ENCODE measurements around the gene DDX23. TPM values are rescaled to one million over a fixed set of nuclear protein-coding genes. Genes with fewer than 3 reads are reported as not detected.
"Not testable (repeated sequence)": the region's sequence is repeated elsewhere in the genome, so short reads cannot be mapped to it uniquely, and the experiment has no call there.

DDX23 gene
- total RNA-seq, 1 donor from 2014 or later = 78.5 TPM

DNA sequence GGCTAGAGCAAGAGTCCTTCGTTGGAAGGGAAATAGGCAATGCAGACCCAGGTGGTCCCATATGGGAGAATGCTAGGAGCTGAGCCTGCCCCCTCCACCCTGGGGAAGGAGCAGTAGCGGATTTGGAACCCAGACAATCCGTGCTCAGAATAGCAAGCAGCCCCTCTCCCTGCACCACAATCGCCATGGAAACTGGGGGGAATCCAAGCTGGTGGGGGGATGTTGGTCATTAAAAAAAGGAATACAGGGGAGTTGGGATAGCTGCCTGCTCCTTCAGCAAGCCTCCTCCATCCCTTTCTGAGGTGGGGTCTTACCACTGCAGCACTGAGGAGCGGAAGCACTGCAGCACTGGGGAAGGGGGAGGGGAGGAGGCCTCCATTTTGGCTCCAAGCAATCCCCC is 10.8 kb upstream of the DDX23 start:
- DNase-seq (ENCODE audit: low spot score) = no peak

DNA sequence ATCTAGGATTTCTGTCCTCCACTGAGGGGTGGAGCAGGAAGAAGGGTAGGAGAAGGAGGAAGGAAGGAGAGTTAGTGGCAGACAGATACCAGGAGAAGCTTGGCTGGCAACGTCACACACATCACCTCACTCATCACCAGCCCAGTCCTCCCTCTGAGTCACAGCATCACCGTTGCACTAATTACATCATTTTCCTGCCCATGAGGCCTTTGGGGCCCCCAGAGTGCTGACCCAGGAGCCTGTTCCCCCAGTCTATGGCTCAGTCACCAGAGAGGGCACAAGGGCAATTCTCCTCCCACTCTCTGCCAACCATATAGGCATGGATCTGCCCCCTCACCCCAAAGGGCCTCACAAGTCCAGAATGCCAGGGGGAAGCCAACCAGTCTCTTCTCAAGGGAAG is 9.1 kb upstream of the DDX23 start:
- no peak for DNase-seq (ENCODE audit: low spot score)

DNA sequence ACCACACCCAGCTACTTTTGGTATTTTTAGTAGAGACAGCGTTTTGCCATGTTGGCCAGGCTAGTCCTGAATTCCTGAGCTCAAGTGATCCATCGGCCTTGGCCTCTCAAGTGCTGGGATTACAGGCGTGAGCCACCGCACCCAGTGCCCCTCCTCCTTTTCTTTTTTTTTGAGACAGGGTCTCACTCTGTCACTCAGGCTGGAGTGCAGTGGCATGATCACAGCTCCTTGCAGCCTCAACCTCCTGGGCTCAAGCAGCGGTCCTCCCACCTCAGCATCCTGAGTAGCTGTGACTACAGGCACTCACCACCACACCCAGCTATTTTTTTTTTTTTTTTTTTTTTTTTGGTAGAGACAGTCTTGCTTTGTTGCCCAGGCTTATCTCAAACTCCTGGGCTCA is 8.3 kb upstream of the DDX23 start:
- DNase-seq (ENCODE audit: low spot score) = not testable (repeated sequence)

DNA sequence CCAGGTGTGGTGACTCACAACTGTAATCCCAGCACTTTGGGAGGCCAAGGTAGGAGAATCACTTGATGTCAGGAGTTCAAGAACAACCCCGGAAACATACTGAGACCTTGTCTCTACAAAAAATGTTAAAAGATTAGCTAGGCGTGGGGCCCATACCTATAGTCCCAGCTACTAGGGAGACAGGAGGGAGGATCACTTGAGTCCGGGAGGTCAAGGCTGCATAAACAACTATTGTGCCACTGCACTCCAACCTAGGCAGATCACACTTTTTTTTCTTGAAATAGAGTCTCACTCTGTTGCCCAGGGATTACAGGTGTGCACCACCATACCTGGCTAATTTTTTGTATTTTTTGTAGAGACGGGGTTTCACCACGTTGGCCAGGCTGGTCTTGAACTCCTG is 7.6 kb upstream of the DDX23 start:
- no peak for DNase-seq (ENCODE audit: low spot score)

DNA sequence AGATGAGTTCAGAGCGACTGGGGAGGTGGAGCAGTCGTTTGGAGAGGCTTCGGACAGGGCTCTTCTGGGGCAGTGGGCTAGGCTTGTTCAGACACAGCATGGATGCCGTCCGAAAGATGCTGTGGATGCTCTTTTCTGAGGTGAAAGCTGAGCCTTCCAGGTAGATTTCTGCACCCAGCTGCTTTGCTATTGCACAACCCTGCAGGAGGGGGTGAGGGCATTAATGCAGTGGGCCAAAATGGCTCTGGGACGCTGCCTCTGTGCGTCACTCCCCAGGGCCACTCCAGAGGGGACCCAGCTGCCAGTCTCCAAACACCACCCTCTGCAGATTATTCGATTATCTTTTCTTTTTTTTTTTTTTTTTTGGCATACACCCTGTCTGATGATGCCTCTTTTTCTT is 6.1 kb upstream of the DDX23 start:
- DNase-seq (ENCODE audit: low spot score) = no peak

DNA sequence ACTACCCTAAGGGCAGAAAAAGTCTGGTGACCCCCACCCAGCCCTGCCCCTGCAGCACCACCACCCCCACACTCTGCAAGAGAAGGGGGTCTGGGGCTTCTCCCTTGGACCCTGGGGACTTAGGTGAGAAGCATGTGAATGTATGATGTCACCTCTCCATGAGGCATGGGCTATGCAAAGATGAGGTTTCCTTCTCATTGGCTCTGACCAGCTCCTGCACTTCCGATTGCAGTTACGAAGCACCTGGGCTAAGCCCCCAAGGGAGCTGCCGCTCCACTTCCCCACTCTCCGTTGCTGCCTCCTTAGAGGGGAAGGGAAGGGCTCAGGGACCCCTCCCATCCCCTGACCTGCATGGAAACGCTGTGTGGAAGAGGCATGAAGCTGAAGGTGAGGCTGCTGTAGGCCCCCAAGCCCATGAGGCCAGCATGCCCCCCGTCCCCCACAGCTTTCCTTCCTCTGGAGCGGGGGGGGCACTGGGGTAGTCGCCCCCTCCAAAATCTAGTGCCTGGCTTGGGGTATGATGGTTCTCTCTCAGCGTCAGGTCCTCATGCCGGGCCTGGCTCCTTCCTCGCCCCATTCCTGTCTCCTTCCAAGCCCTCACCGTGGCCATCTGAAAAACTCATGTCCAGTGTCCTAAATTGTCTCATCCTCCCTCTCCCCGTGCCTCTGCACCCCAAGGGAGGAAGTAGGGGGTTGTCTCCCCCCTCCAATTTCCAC is 5.5 kb upstream of the DDX23 start:
- DNase-seq (ENCODE audit: low spot score) = no peak

DNA sequence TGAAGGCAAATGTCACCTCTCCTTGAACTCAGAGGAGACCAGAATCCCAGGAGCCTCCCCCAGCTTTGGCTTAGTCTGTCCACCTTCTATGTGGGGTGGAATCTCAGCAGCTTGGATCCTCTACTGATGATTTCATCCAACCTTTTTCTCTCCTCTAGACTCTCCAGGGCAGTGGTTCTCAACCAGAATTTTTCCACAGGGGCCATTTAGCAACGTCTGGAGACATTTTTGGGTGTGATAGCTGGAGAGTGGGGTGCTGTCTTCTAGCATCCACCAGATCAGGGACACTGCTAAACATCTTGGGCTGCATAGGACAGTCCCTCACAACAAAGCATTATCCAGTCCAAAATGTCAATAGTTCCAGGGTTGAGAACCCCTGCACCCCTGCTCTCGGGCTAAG is 4.4 kb upstream of the DDX23 start:
- no peak for DNase-seq (ENCODE audit: low spot score)

DNA sequence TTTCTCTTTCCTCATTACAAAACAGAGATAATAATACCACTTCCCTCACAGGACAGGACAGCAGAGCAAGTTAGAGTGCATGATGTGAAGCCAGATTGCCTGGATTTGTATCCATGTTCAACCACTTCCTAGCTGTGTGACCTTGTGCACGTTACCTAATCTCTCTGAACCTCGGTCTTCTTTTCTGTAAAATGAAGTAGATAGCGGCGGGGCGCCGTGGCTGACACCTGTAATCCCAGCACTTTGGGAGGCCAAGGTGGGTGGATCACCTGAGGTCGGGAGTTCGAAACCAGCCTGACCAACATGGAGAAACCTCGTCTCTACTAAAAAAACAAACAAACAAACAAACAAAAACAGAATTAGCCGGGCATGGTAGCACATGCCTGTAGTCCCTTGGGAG is 3.0 kb upstream of the DDX23 start:
- DNase-seq (ENCODE audit: low spot score) = not testable (repeated sequence)

DNA sequence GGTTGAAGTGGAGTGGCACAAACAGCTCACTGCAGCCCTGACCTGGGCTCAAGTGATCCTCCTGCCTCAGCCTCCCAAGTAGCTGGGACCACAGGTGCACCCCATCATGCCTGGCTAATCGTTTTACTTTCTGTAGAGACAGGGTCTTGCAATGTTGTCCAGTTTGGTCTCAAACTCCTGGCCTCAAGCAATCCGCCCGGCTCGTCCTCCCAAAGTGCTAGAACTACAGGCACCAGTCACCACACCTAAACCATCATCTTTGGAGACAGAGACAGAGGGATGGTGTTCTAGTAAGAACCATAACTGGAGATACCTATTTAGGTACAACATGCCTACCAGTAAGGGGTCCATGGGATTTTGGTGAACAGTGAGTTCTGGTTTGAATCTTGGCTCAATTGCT is 2.5 kb upstream of the DDX23 start:
- DNase-seq (ENCODE audit: low spot score) = no peak

DNA sequence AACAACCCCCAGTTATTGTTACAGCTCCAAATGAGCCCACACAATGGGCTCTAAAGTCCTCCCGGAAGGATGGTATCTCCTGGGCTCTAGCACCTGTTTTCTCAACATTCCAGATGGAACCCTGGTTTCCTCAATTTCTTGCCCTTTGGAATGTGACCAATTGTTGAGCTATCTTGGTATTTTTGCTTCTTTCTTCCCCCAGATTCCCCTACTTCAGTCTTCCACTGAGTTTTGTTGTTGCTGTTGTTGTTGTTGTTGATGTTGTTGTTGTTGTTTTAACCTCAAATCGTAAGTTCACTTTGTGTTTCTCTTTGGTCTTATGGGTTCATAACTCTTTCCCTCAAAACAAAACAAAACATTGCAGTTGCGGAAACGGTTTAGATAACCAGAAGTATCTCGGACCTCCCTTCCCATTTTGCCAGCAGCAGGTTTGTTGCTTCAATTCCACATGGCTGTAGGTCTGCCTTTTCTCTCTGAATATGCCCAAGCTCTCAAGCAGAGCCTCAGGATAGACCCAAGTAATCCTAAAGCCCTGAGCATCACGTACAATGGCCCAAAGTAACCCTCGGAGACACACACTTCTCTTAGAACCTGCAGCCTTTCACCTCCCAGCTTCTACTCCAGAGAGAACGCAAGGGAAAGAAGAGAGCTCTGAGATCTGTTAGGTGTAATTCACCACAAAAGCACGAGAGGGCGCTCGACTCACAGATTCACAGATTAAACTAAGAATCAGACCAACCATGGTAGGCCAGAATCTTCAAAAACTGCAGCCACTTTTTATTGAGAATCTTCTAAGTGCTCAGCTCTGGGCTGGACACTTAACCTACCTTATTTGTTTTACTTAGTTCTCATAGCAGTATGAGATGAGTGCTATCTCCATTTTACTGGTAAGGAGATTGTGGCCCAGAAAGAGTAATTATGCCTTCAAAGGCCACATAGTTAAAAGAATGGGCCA is 1.0 kb upstream of the DDX23 start:
- DNase-seq (ENCODE audit: low spot score) = peak; percentile 96

DNA sequence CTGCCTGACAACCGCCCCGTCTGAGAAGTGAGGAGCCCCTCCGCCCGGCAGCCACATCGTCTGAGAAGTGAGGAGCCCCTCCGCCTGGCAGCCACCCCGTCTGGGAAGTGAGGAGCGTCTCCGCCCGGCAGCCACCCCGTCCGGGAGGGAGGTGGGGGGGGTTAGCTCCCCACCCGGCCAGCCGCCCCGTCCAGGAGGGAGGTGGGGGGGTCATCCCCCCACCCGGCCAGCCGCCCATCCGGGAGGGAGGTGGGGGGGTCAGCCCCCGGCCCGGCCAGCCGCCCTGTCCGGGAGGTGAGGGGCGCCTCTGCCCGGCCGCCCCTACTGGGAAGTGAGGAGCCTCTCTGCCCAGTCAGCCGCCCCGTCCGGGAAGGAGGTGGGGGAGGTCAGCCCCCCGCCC is 9.9 kb downstream of the DDX23 start:
- DNase-seq (ENCODE audit: low spot score) = not testable (repeated sequence)

DNA sequence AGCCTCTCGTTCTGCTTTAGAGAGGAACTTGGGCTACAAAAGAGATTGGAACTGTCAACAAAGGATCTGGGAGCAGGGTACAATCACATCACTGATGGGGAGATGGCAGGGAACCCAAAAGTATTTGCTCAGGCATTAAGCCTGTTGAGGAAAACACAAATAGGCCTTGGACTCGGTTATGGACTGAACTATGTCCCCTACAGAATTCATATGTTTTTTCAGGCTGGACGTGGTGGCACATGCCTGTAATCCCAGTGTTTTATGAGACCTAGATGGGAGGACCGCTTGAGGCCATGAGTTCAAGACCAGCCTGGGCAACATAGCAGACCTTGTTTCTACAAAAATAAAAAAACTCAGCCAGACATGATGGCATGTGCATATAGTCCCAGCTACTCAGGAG is 13.9 kb downstream of the DDX23 start:
- DNase-seq (ENCODE audit: low spot score) = no peak

DNA sequence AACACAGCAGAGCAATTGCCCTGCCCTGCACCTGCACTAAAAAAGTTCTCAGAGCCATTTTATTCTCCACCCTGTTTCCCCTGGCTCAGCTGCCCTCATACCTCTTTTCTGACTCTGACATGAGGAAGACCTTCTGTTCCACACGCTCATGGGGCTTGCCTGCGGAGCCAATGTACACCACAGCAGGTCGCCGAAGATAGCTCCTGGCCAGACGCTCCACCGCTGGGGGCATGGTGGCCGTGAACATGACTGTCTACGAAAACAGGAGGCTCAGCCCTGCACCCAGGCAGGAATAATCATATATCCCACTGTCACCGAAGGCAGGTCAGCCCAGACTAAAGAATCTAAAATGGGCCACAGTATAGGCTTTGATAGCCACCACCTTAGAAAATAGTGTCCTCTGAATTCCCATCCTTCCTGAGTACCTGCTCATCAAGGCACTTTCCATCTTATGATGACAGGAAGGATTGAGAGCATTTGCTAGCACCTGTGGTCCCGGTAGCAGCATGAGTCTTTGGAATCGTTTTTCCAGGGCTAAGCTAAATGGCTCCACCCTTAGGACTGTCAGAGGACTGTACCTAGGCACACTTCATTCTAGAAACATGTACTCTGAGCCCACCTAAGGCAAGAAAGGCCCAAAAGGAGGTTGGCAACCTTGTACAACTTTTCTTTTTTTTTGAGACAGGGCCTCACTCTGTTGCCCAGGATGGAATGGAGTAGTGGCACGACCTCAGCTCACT is 19.5 kb downstream of the DDX23 start:
- no peak for DNase-seq (ENCODE audit: low spot score)

DNA sequence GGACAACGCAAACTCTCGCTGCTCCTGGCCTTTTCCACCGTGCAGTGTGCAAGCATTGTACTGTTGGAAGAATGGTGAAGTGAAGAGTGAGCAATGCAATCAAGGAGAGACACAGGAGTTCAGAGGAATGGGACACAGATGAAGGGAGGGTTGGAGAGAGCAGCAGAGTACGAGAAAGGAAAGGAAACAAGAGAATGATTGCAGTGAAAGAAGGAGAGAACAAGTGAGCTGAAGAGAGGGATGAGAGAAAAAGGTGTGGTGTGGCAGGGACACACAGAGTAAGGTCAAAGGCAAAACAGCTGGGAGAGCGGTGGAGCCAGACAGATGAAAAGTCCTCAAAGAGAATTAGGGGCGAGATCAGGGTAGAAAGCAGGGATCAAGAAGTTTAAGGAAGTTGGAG is 20.7 kb downstream of the DDX23 start:
- DNase-seq (ENCODE audit: low spot score) = no peak

DNA sequence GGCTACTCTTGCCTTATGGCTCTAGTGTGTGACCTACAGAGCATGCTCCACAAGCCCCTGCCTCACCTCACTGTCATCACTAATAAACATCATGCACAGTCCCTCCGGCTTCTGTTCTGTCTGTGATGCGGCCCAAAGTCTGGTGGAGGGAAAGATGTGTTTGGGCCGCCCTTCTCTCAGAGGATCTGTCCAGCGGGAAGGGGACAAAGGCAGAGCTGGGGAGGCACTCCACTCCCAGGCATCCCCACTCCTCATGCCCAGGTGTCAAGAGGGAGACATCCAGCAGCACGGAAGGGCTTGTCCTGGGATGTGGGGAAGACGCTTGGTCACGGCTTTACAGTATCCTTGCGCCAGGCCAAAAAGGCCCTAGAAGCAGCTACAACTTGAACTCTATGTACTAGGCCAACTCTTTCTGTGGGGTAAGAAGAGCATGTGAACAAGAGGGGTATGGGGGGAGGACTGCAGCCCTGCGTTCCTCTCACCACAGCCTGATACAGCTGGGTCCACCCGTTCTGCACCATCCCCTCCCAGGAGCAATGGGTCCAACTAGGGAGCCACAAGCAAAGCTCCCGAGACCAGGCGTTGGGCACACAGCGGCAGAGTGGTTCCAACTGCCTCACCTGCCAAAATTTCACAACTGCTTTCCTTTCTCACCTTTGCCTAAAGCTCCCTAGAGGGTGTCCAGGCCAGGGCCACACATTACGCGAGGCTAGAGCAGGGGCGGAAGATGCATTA is 23.0 kb downstream of the DDX23 start:
- DNase-seq (ENCODE audit: low spot score) = no peak

DNA sequence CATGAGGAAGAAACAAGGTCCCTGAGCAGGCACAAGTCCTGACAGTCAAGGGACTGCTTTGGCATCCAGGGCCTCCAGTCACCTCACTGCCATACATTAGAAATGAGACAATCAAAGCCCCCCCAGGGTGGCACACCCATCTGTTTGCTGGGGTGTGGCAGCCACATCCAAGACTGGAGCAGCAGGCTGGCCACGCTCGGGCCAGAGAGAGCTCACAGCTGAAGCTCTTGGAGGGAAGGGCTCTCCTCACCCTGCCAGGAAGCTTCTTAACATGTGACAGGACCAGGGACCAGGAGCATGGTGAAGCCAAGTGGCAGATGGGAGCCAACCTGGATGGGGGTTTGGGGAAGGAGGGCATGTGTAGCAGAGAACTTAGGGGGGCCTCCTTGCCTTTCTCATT is 23.7 kb downstream of the DDX23 start:
- no peak for DNase-seq (ENCODE audit: low spot score)

DNA sequence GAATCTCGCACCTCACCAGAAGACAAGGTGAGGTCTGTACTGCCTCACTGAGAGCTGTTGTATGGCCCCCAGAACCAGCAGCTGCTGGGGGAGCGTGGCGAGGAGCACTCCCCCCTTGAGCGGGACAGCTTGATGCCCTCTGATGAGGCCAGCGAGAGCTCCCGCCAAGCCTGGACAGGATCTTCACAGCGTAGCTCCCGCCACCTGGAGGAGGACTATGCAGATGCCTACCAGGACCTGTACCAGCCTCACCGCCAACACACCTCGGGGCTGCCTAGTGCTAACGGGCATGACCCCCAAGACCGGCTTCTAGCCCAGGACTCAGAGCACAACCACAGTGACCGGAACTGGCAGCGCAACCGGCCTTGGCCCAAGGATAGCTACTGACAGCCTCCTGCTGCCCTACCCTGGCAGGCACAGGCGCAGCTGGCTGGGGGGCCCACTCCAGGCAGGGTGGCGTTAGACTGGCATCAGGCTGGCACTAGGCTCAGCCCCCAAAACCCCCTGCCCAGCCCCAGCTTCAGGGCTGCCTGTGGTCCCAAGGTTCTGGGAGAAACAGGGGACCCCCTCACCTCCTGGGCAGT is 24.4 kb downstream of the DDX23 start:
- no peak for DNase-seq (ENCODE audit: low spot score)

DNA sequence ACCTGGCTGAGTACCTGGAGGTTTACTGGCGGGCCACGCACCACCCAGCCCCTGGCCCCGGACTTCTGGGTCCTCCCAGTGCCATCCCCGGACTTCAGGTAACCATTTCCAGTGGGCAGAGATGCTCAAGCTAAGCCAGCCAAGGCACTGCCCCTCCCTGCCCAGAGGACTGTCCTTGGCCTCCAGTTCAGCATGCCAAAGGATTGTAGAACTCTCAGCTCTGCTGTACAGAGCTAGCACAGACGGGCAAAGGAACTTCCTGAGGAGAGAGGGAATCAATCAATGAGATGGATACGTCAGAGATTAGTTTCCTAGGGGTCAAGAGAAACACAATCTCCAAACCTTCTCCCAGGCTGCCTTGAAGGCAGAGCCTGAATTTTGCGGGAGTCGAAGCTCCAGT is 24.9 kb downstream of the DDX23 start:
- DNase-seq (ENCODE audit: low spot score) = no peak

DNA sequence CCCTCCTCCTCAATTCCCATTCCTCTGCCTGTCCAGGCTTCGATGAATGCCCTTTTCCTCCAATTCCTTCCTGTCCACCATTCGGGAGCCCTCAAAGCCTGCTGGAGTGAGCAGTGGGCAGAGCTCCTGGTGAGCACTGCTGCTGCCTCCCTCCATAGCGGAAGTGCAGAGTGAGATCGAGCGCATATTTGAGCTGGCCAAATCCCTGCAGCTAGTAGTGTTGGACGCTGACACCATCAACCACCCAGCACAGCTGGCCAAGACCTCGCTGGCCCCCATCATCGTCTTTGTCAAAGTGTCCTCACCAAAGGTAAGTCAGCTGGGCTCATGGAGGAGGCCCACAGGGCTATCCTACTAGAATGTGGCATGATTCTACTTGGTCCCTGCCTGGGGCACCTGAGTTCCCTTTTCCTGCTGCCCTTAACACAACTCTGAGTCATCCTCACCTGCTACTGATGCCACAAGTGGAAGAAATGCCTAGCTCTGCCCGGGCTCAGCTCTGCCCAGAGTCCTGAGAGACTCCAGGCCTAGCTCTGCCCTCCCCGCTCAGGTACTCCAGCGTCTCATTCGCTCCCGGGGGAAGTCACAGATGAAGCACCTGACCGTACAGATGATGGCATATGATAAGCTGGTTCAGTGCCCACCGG is 25.6 kb downstream of the DDX23 start:
- no peak for DNase-seq (ENCODE audit: low spot score)

DNA sequence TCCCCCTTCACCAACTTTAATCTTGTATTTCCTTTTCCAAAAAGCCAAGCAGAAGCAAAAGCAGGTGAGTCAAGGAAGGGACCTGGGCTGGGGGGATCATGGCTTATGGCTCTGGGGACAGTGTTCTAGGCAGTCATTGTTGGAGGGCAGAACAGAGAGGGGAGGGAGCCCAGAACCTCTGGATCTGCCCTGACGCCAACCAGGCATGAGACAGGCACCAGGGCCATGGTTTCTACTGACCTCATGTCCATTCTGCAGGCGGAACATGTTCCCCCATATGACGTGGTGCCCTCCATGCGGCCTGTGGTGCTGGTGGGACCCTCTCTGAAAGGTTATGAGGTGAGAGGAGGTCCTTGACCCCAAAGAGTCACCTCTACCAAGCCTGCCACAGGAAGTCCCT is 27.1 kb downstream of the DDX23 start:
- DNase-seq (ENCODE audit: low spot score) = no peak

DNA sequence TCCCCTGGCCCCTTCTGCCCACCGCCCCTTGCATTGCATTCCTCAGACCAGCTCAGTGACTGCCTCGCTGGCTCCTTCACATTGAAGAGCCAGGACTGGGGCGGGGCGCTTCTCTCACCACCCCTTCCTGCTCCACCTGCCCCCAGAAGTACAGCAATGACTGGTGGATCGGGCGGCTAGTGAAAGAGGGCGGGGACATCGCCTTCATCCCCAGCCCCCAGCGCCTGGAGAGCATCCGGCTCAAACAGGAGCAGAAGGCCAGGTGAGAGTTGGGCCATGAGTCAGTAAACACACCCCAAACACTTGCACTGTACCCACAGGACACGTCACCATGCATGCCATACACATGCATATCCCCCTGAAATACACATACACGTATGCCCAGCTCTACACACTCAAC is 27.9 kb downstream of the DDX23 start:
- no peak for DNase-seq (ENCODE audit: low spot score)

Data from umbilical cord (tissue), 2 donors.